Osteoblast (primary cell): ENCODE results near the gene CYSTM1. TPM values are rescaled to one million over a fixed set of nuclear protein-coding genes. Genes with fewer than 3 reads are reported as not detected.
A peak's percentile ranks its signal among the peaks of the same experiment; 100 is the strongest.

Experiments
- DNase-seq: peaks from one replicate; pipeline ENCODE4 v3.0.0; 2011; ENCODE audit warnings: low spot score, mixed read lengths; ENCODE audit not compliant: insufficient read length; ENCODE audit errors: missing footprints
- H2AFZ ChIP-seq: 2 replicates; pipeline ENCODE4 v1.6.0; 2011; ENCODE audit warnings: mild to moderate bottlenecking, low read length
- H3K27ac ChIP-seq: 2 replicates; pipeline ENCODE4 v1.5.1; 2011; ENCODE audit warnings: mild to moderate bottlenecking, low read depth, low read length, moderate library complexity
- H3K27me3 ChIP-seq: 2 replicates; pipeline ENCODE4 v1.6.0; 2012; ENCODE audit warnings: mild to moderate bottlenecking, control low read depth, inconsistent platforms, low read length, moderate library complexity; ENCODE audit not compliant: insufficient read depth
- H3K36me3 ChIP-seq: 2 replicates; pipeline ENCODE4 v1.5.1; 2011; ENCODE audit warnings: mild to moderate bottlenecking, low read length, control low read depth, moderate library complexity; ENCODE audit not compliant: insufficient read depth
- H3K4me1 ChIP-seq: 2 replicates; pipeline ENCODE4 v1.5.1; 2011; ENCODE audit warnings: mild to moderate bottlenecking, low read length, control low read depth, moderate library complexity; ENCODE audit not compliant: insufficient read depth
- H3K4me2 ChIP-seq: 2 replicates; pipeline ENCODE4 v1.6.0; 2011; ENCODE audit warnings: mild to moderate bottlenecking, low read length; ENCODE audit not compliant: insufficient read depth
- H3K4me3 ChIP-seq: fragments of 200-600 bp; sonication (generic); 3 replicates; pipeline ENCODE4 v1.5.1; 2012; ENCODE audit warnings: mild to moderate bottlenecking, low read length, inconsistent platforms; ENCODE audit not compliant: insufficient read depth
- H3K79me2 ChIP-seq: 2 replicates; pipeline ENCODE4 v1.6.0; 2012; ENCODE audit warnings: mild to moderate bottlenecking, low read length, control low read depth, inconsistent platforms; ENCODE audit not compliant: insufficient read depth
- H3K9me3 ChIP-seq: 2 replicates; pipeline ENCODE4 v1.5.1; 2011; ENCODE audit warnings: low read depth, low read length, control low read depth
- H4K20me1 ChIP-seq: 2 replicates; pipeline ENCODE4 v1.6.0; 2012; ENCODE audit warnings: mild to moderate bottlenecking, low read length, control low read depth; ENCODE audit not compliant: insufficient read depth
- total RNA-seq: library from RNA; depleted of rRNA; stranded (reverse); fragments of >200 nt; gene quantifications from 2 replicates; pipeline ENCODE4 v1.2.3, GENCODE V29; 2012
- TF ChIP-seq, protein P1 (sequence below): IDR thresholded peaks from 2 replicates; pipeline ENCODE4 v1.5.1; 2011; ENCODE audit warnings: mild to moderate bottlenecking, low read depth, low read length, moderate library complexity; ENCODE audit errors: extremely low read depth

CYSTM1 gene
- total RNA-seq, 1 donor, result 27.9 TPM

DNA sequence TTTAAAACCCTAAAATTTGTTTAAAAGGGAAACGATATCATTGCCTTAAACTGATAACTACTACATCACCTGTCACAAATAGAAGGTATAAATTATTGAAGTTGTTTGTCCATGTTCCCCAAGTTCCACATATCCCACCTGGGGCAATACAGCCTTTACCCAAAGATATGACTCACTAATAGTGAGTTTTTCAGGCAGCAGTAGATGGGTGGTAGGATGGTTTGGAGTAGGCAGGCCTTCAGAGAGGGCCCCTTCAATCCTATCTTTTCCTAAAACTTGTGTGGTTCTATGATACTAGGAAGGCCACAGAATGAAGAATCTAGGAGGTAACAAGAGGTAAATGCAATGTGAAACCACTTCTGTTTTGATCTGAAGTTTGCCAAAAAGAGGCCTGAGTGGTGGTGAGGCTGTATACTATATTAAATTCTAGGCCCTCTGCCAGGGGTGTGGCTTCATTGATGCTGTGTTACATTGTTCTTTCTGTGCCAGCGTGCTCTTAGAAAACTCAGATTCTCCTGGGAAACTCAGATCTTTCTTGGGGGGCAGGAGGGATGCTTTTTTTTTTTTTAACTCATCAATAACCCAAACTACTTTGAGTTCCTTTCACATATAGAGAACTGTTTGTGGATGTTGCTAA lies 7.2 kb downstream of the CYSTM1 start:
- peak overlapping the region; percentile 11 for H2AFZ ChIP-seq
- H3K79me2 ChIP-seq, result peaks cover 76% of the 10 kb centered on the region
- H3K36me3 ChIP-seq, result no peaks in the 10 kb centered on the region
- no peaks in the 10 kb centered on the region for H3K9me3 ChIP-seq
- no peak overlapping the region for H3K4me3 ChIP-seq
- H3K27ac ChIP-seq, result peak overlapping the region; percentile 63
- H4K20me1 ChIP-seq, result no peaks in the 10 kb centered on the region
- H3K4me2 ChIP-seq, result peak overlapping the region; percentile 30
- TF ChIP-seq, protein P1, sequence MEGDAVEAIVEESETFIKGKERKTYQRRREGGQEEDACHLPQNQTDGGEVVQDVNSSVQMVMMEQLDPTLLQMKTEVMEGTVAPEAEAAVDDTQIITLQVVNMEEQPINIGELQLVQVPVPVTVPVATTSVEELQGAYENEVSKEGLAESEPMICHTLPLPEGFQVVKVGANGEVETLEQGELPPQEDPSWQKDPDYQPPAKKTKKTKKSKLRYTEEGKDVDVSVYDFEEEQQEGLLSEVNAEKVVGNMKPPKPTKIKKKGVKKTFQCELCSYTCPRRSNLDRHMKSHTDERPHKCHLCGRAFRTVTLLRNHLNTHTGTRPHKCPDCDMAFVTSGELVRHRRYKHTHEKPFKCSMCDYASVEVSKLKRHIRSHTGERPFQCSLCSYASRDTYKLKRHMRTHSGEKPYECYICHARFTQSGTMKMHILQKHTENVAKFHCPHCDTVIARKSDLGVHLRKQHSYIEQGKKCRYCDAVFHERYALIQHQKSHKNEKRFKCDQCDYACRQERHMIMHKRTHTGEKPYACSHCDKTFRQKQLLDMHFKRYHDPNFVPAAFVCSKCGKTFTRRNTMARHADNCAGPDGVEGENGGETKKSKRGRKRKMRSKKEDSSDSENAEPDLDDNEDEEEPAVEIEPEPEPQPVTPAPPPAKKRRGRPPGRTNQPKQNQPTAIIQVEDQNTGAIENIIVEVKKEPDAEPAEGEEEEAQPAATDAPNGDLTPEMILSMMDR, result no peak
- no peaks in the 10 kb centered on the region for H3K27me3 ChIP-seq
- H3K4me1 ChIP-seq, result peaks cover 37% of the 10 kb centered on the region
- DNase-seq, result no peak

DNA sequence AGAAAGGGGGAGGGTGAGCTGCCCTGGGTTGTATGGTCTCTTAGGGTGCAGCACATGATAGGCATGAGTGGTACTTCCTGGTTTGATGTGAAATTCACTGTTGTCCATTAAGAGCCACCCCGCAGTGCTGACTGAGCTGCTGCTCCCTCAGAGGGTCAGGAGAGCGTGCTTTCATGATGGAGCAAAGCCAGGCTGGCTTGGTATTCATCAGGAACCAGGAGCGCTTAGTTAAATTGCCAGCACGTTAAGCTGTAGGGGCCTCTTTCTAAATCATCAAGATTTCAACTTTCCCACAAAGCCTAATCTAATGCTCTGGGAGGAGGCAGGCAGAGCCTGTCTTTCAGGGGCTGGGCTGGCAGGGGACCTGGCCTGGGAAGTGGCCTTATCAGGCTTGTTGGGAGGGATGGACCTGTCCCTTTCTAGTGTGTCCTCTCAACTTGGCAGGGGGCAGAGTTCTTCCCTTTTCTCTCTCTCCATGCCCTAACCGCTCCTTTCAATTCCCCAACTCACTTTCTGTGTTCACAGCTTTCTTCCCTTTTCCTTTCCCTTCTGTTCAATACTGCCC lies 7.9 kb downstream of the CYSTM1 start:
- H3K27ac ChIP-seq, result peak overlapping the region; percentile 63
- no peaks in the 10 kb centered on the region for H4K20me1 ChIP-seq
- no peaks in the 10 kb centered on the region for H3K9me3 ChIP-seq
- H3K36me3 ChIP-seq, result no peaks in the 10 kb centered on the region
- peak overlapping the region; percentile 23 for H3K4me3 ChIP-seq
- peaks cover 30% of the 10 kb centered on the region for H3K4me1 ChIP-seq
- H2AFZ ChIP-seq, result peak overlapping the region; percentile 11
- H3K4me2 ChIP-seq, result peak overlapping the region; percentile 30
- TF ChIP-seq, protein P1, result no peak
- H3K27me3 ChIP-seq, result no peaks in the 10 kb centered on the region
- no peak for DNase-seq
- peaks cover 80% of the 10 kb centered on the region for H3K79me2 ChIP-seq

DNA sequence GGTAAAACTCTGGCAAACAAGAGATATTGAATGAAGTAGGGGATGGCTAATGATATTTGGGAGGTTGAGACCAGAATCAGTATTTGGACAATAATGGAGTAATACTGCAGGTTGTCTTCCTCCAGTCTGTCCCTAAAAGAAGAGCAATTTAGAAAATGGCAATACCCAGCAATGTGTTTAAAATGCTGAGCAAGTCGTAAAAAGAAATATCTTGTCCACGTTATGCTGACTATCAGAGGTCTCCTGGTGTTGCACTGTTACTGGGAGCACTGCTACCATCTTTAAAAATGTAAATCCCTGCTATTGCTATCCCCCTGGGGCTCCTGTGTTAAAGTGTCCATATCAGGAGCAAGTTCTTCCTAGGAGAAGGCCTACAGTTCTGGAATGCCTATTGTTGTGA lies 10.4 kb downstream of the CYSTM1 start:
- no peaks in the 10 kb centered on the region for H3K27me3 ChIP-seq
- H3K36me3 ChIP-seq, result no peaks in the 10 kb centered on the region
- peaks cover 28% of the 10 kb centered on the region for H3K4me1 ChIP-seq
- TF ChIP-seq, protein P1, result no peak
- H3K4me3 ChIP-seq, result no peak overlapping the region
- no peak for DNase-seq
- H3K27ac ChIP-seq, result no peak overlapping the region
- H4K20me1 ChIP-seq, result no peaks in the 10 kb centered on the region
- no peaks in the 10 kb centered on the region for H3K9me3 ChIP-seq
- no peak overlapping the region for H3K4me2 ChIP-seq
- no peak overlapping the region for H2AFZ ChIP-seq
- H3K79me2 ChIP-seq, result peaks cover 77% of the 10 kb centered on the region

DNA sequence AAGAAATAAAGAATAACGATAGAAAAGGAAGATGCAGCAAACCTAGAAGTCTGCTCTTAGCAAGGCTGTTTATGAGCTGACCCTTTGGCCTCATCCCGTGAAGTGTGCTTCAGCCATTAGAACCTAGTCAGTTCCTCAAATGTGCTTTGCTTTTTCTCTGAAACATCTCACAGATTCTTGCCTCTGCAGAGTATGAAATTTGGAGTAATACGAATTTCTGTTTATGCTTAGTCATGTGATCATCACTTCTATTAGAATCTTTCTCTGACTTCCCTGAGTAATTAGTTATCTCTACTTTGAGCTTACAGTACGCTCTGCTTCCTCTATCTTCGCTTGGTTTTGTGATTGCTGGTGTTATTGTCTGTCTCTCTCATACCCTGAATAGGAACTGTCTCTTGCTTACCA lies 11.3 kb downstream of the CYSTM1 start:
- TF ChIP-seq, protein P1, result no peak
- H3K4me3 ChIP-seq, result no peak overlapping the region

More for the DNA sequence above, 11.3 kb downstream of the CYSTM1 start:
- Histone ChIP-seq H3K4me2 (no peak overlapping the region), H3K9me3 (no peaks in the 10 kb centered on the region), H2AFZ (no peak overlapping the region), H3K27ac (no peak overlapping the region), H3K27me3 (no peaks in the 10 kb centered on the region), H3K4me1 (peaks cover 31% of the 10 kb centered on the region), H3K79me2 (peaks cover 70% of the 10 kb centered on the region), H4K20me1 (no peaks in the 10 kb centered on the region), H3K36me3 (no peaks in the 10 kb centered on the region)
- no peak for DNase-seq
